Upper lobe of right lung (tissue), 1 donor: ENCODE data around the gene SRBD1. TPM values are rescaled to one million over a fixed set of nuclear protein-coding genes. Genes with fewer than 3 reads are reported as not detected.

ENCODE experiments used
- ATAC-seq: fragments of 200-7000 bp; cut with Tn5 transposase; one replicate; pipeline ENCODE4 v1.9.1; 2020; ENCODE audit warnings: mild to moderate bottlenecking, moderate library complexity
- DNase-seq: peaks from one replicate; pipeline ENCODE4 v3.0.0-alpha.2; 2020
- H3K27ac ChIP-seq: fragments of 200-600 bp; one replicate; pipeline ENCODE4 v1.8.0; 2022
- H3K27me3 ChIP-seq: fragments of 200-600 bp; one replicate; pipeline ENCODE4 v1.8.0; 2022; ENCODE audit warnings: mild to moderate bottlenecking
- H3K36me3 ChIP-seq: fragments of 200-600 bp; one replicate; pipeline ENCODE4 v1.8.0; 2022
- H3K4me1 ChIP-seq: fragments of 200-600 bp; one replicate; pipeline ENCODE4 v1.8.0; 2022
- H3K4me3 ChIP-seq: fragments of 200-600 bp; one replicate; pipeline ENCODE4 v1.8.0; 2022; ENCODE audit warnings: mild to moderate bottlenecking
- H3K9me3 ChIP-seq: fragments of 200-600 bp; one replicate; pipeline ENCODE4 v1.8.0; 2022
- CTCF ChIP-seq: fragments of 200-600 bp; IDR thresholded peaks from one replicate; pipeline ENCODE4 v1.8.0; 2022; ENCODE audit warnings: antibody characterized with exemption
- intact Hi-C: fragments of 100-400 bp; cut with DNase I; formaldehyde crosslinking; loops from one replicate; pipeline ENCODE4 v1.11.0; 2022
- total RNA-seq: library from RNA; stranded (reverse); fragmentation: NEBNext Ultra II Directional; extraction: Animal tissue kit (Norgen Biotek cat#: 25700); gene quantifications from one replicate; pipeline ENCODE4 v1.2.1, GENCODE V29; 2021
- donor health status: DM: no; HTN: yes; CAD: no; lungs with severe emphysema.

The SRBD1 gene
- total RNA-seq, 1 donor from 2014 or later, result 19.2 TPM

GRCh38 chr2:45612731-45613130 lies 1.7 kb upstream of the SRBD1 start:
- ATAC-seq (no peak), DNase-seq (no peak)
- peaks cover 11% of the 10 kb centered on the region for H3K4me1 ChIP-seq
- no peak overlapping the region for H3K4me3 ChIP-seq
- no peak overlapping the region for H3K27ac ChIP-seq
- no peaks in the 10 kb centered on the region for H3K36me3 ChIP-seq
- intact Hi-C loops, result no loop called here
- H3K27me3 ChIP-seq, result no peaks in the 10 kb centered on the region
- H3K9me3 ChIP-seq, result no peaks in the 10 kb centered on the region
- no peak for TF ChIP-seq CTCF

GRCh38 chr2:45612285-45612684 lies 1.2 kb upstream of the SRBD1 start:
- no peaks in the 10 kb centered on the region for H3K27me3 ChIP-seq
- TF ChIP-seq CTCF, result no peak
- peaks cover 11% of the 10 kb centered on the region for H3K4me1 ChIP-seq
- H3K27ac ChIP-seq, result no peak overlapping the region
- intact Hi-C loops, result no loop called here
- DNase-seq, result no peak
- no peak for ATAC-seq
- H3K36me3 ChIP-seq, result no peaks in the 10 kb centered on the region
- no peaks in the 10 kb centered on the region for H3K9me3 ChIP-seq
- H3K4me3 ChIP-seq, result no peak overlapping the region

GRCh38 chr2:45610281-45611019 lies 617 bp downstream of the SRBD1 start:
- peak; percentile 36 for TF ChIP-seq CTCF
- Histone ChIP-seq H3K27me3 (no peaks in the 10 kb centered on the region), H3K4me1 (peaks cover 11% of the 10 kb centered on the region), H3K9me3 (no peaks in the 10 kb centered on the region), H3K36me3 (no peaks in the 10 kb centered on the region), H3K27ac (peak overlapping the region; percentile 79), H3K4me3 (peak overlapping the region; percentile 72)
- intact Hi-C loops, result no loop called here
- peak; percentile 73 for DNase-seq
- ATAC-seq, result peak; percentile 84

GRCh38 chr2:45607701-45608100 lies 3.4 kb downstream of the SRBD1 start:
- Histone ChIP-seq H3K27me3 (no peaks in the 10 kb centered on the region), H3K27ac (no peak overlapping the region), H3K9me3 (no peaks in the 10 kb centered on the region), H3K4me3 (no peak overlapping the region), H3K4me1 (peaks cover 11% of the 10 kb centered on the region), H3K36me3 (peaks cover 14% of the 10 kb centered on the region)
- intact Hi-C loops, result no loop called here
- TF ChIP-seq CTCF, result peak; percentile 37
- no peak for DNase-seq
- no peak for ATAC-seq

GRCh38 chr2:45606796-45607195 lies 4.3 kb downstream of the SRBD1 start:
- intact Hi-C loops, result no loop called here
- ATAC-seq, result no peak
- H3K27me3 ChIP-seq, result no peaks in the 10 kb centered on the region
- no peaks in the 10 kb centered on the region for H3K9me3 ChIP-seq
- no peak for DNase-seq
- peak overlapping the region; percentile 4 for H3K4me3 ChIP-seq
- no peak for TF ChIP-seq CTCF
- peak overlapping the region; percentile 7 for H3K27ac ChIP-seq
- peaks cover 11% of the 10 kb centered on the region for H3K4me1 ChIP-seq
- peaks cover 18% of the 10 kb centered on the region for H3K36me3 ChIP-seq
